PC-9 (cell line): ENCODE data around the gene PLK2. TPM values are rescaled to one million over a fixed set of nuclear protein-coding genes. Genes with fewer than 3 reads are reported as not detected.

Source experiments
- BruUV-seq: library from RNA; stranded (reverse); fragments of 400-500 nt; replicated peaks from 2 replicates; lab custom pipeline; 2021; lab: Mats Ljungman, UMichigan
- CTCF ChIA-PET: fragments of 300-600 bp; sonication (Branson Sonifier 250); formaldehyde crosslinking; loops from one replicate; lab custom pipeline; 2022; ENCODE audit warnings: antibody characterized with exemption; lab: Charles Lee
- POLR2A ChIA-PET: fragments of 300-600 bp; sonication (Branson Sonifier 250); formaldehyde crosslinking; loops from one replicate; lab custom pipeline; 2022; ENCODE audit warnings: antibody characterized with exemption; ENCODE audit not compliant: unreplicated experiment; lab: Charles Lee
- DNase-seq, 2 experiments: peaks; one replicate each; pipeline versions ENCODE4 v3.0.0 to v3.0.0-alpha.2; 2015 to 2022; ENCODE audit warnings: mixed read lengths in 1 of 2
- H2AFZ ChIP-seq: fragments of 200-600 bp; sonication (generic); 2 replicates; pipeline ENCODE4 v1.8.1; 2017; ENCODE audit warnings: antibody characterized with exemption
- H3F3A ChIP-seq: fragments of 200-600 bp; sonication (generic); 2 replicates; pipeline ENCODE4 v1.8.1; 2017; ENCODE audit warnings: antibody characterized with exemption, mild to moderate bottlenecking, low read depth; ENCODE audit not compliant: insufficient read depth
- H3K27ac ChIP-seq: fragments of 200-600 bp; sonication (generic); 2 replicates; pipeline ENCODE4 v1.6.1; 2016; ENCODE audit warnings: mixed run types
- H3K27me3 ChIP-seq: fragments of 200-600 bp; sonication (generic); 2 replicates; pipeline ENCODE4 v1.6.1; 2016; ENCODE audit warnings: low read depth, mixed run types; ENCODE audit not compliant: insufficient read depth
- H3K36me3 ChIP-seq: fragments of 200-600 bp; sonication (generic); 2 replicates; pipeline ENCODE4 v1.6.1; 2016; ENCODE audit warnings: low read depth, mixed run types
- H3K4me1 ChIP-seq: fragments of 200-600 bp; sonication (generic); replicated peaks from 2 replicates; pipeline ENCODE4 v1.6.1; 2016; ENCODE audit warnings: mixed run types; ENCODE audit not compliant: insufficient read depth
- H3K4me2 ChIP-seq: fragments of 200-600 bp; sonication (generic); 2 replicates; pipeline ENCODE4 v1.6.1; 2017; ENCODE audit warnings: mixed run types
- H3K4me3 ChIP-seq: fragments of 200-600 bp; sonication (generic); 2 replicates; pipeline ENCODE4 v1.6.1; 2016; ENCODE audit warnings: mixed run types
- H3K79me2 ChIP-seq: fragments of 200-600 bp; sonication (generic); 2 replicates; pipeline ENCODE4 v1.6.1; 2017; ENCODE audit warnings: low read depth, mixed run types
- H3K9me2 ChIP-seq: fragments of 200-600 bp; sonication (generic); 2 replicates; pipeline ENCODE4 v1.8.1; 2017; ENCODE audit warnings: mild to moderate bottlenecking; ENCODE audit not compliant: insufficient read depth
- H3K9me3 ChIP-seq: fragments of 200-600 bp; sonication (generic); 2 replicates; pipeline ENCODE4 v1.8.1; 2016; ENCODE audit warnings: low read depth; ENCODE audit not compliant: insufficient read depth
- H4K20me1 ChIP-seq: fragments of 200-600 bp; sonication (generic); 2 replicates; pipeline ENCODE4 v1.8.1; 2017; ENCODE audit not compliant: insufficient read depth
- CTCF ChIP-seq: fragments of 200-600 bp; sonication (generic); conservative IDR thresholded peaks from 2 replicates; pipeline ENCODE4 v1.6.1; 2017; ENCODE audit warnings: mixed run types, antibody characterized with exemption, mild to moderate bottlenecking, moderate library complexity
- EZH2 ChIP-seq: fragments of 200-600 bp; sonication (generic); IDR thresholded peaks from 2 replicates; pipeline ENCODE4 v1.8.0; 2017; ENCODE audit warnings: antibody characterized with exemption, low read depth
- intact Hi-C: fragments of 100-400 bp; cut with micrococcal nuclease; formaldehyde crosslinking; loops from one replicate; pipeline ENCODE4 v1.10.0; 2022; ENCODE audit not compliant: unreplicated experiment
- total RNA-seq: library from RNA; stranded (reverse); gene quantifications from 2 replicates; pipeline ENCODE4 v1.2.3, GENCODE V29; 2021

PLK2 gene
- total RNA-seq, 1 experiment from 2014 or later = 508 TPM

- no peak overlapping the region for H2AFZ ChIP-seq
- CTCF ChIA-PET = no interaction called here
- no peaks in the 10 kb centered on the region for H3K9me2 ChIP-seq
- no peaks in the 10 kb centered on the region for H3F3A ChIP-seq
- no peak overlapping the region for H3K27ac ChIP-seq
- intact Hi-C loops = no loop called here
- H3K9me3 ChIP-seq = no peaks in the 10 kb centered on the region; the same call in 1 of the 2 replicates
- H3K36me3 ChIP-seq = no peaks in the 10 kb centered on the region
- BruUV-seq = no TSS peak
- TF ChIP-seq CTCF (no peak), EZH2 (no peak)
- H3K4me2 ChIP-seq = no peak overlapping the region
- H3K27me3 ChIP-seq = no peaks in the 10 kb centered on the region; the same call in 1 of the 2 replicates
- H4K20me1 ChIP-seq = no peaks in the 10 kb centered on the region
- no peaks in the 10 kb centered on the region for H3K4me1 ChIP-seq
- no peak overlapping the region for H3K4me3 ChIP-seq
- H3K79me2 ChIP-seq = no peaks in the 10 kb centered on the region
- POLR2A ChIA-PET = no interaction called here
- no peak for DNase-seq
These were observed 45.6 kb upstream of the PLK2 start for GRCh38 chr5:58505502-58505901.

GRCh38 chr5:58504766-58505165, 44.9 kb upstream of the PLK2 start:
- no peaks in the 10 kb centered on the region for H3K27me3 ChIP-seq
- no peak for TF ChIP-seq EZH2
- BruUV-seq = no TSS peak
- CTCF ChIA-PET = no interaction called here
- H3K79me2 ChIP-seq = no peaks in the 10 kb centered on the region
- no peak overlapping the region for H2AFZ ChIP-seq
- no peaks in the 10 kb centered on the region for H3K36me3 ChIP-seq
- no peak overlapping the region for H3K4me2 ChIP-seq
- no peak overlapping the region for H3K4me3 ChIP-seq
- POLR2A ChIA-PET = no interaction called here
- H3K4me1 ChIP-seq = no peaks in the 10 kb centered on the region
- H4K20me1 ChIP-seq = no peaks in the 10 kb centered on the region
- DNase-seq = no peak
- H3F3A ChIP-seq = no peaks in the 10 kb centered on the region
- H3K9me3 ChIP-seq = no peaks in the 10 kb centered on the region
- intact Hi-C loops = no loop called here
- no peak overlapping the region for H3K27ac ChIP-seq
- no peaks in the 10 kb centered on the region for H3K9me2 ChIP-seq

GRCh38 chr5:58503390-58504046, 43.6 kb upstream of the PLK2 start:
- Histone ChIP-seq H3K27ac (no peak overlapping the region), H3F3A (no peaks in the 10 kb centered on the region), H3K4me2 (no peak overlapping the region), H3K27me3 (no peaks in the 10 kb centered on the region), H3K9me2 (no peaks in the 10 kb centered on the region), H3K9me3 (no peaks in the 10 kb centered on the region), H3K4me3 (no peak overlapping the region), H2AFZ (no peak overlapping the region), H4K20me1 (no peaks in the 10 kb centered on the region), H3K4me1 (no peaks in the 10 kb centered on the region), H3K36me3 (no peaks in the 10 kb centered on the region), H3K79me2 (no peaks in the 10 kb centered on the region)
- ChIA-PET CTCF (no interaction called here), POLR2A (no interaction called here)
- intact Hi-C loops = no loop called here
- DNase-seq = no peak
- BruUV-seq = no TSS peak
- TF ChIP-seq CTCF (no peak), EZH2 (no peak)
